OCI-LY7 (cell line): ENCODE measurements around the gene CLTCL1.

Experiments
- EZH2phosphoT487 ChIP-seq: fragments of 200-600 bp; sonication (generic); IDR thresholded peaks from 2 replicates; pipeline ENCODE4 v1.6.1; 2018; ENCODE audit warnings: low read depth, borderline replicate concordance, mild to moderate bottlenecking, mixed run types, antibody characterized with exemption, low read length, moderate library complexity, mixed read lengths
- TF ChIP-seq, protein P1 (sequence below): fragments of 200-600 bp; sonication (generic); conservative IDR thresholded peaks from 2 replicates; pipeline ENCODE4 v1.5.1; 2014; ENCODE audit warnings: mild to moderate bottlenecking, antibody characterized with exemption, low read length, moderate library complexity, mixed read lengths

DNA sequence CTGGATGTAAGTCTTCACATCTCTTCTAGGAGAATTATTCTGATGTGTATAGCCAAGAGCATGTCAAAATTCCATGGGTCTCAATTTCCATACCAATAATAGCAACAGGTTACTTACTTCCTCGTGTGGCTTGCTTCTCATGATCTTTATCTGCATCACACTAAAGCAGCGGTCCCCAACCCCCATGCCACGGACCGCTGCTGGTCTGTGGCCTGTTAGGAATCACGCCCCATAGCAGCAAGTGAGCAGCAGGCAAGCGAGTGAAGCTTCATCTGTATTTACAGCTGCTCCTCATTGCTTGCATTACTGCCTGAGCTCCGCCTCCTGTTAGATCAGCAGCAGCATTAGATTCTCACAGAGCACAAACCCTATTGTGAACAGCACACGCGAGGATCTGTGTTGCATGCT lies 84.1 kb downstream of the CLTCL1 start:
- TF ChIP-seq, protein P1, sequence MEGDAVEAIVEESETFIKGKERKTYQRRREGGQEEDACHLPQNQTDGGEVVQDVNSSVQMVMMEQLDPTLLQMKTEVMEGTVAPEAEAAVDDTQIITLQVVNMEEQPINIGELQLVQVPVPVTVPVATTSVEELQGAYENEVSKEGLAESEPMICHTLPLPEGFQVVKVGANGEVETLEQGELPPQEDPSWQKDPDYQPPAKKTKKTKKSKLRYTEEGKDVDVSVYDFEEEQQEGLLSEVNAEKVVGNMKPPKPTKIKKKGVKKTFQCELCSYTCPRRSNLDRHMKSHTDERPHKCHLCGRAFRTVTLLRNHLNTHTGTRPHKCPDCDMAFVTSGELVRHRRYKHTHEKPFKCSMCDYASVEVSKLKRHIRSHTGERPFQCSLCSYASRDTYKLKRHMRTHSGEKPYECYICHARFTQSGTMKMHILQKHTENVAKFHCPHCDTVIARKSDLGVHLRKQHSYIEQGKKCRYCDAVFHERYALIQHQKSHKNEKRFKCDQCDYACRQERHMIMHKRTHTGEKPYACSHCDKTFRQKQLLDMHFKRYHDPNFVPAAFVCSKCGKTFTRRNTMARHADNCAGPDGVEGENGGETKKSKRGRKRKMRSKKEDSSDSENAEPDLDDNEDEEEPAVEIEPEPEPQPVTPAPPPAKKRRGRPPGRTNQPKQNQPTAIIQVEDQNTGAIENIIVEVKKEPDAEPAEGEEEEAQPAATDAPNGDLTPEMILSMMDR, result no peak
- no peak for TF ChIP-seq EZH2phosphoT487
